K562 (cell line): ENCODE results near the gene MAD1L1. TPM values are rescaled to one million over a fixed set of nuclear protein-coding genes. Genes with fewer than 3 reads are reported as not detected.

ENCODE experiments used
- BMI1 ChIP-seq: fragments of 150-350 bp; IDR thresholded peaks from 2 replicates; pipeline ENCODE4 v1.6.1; 2014; ENCODE audit warnings: low read length
- CBX2 ChIP-seq: fragments of 200-600 bp; sonication (generic); IDR thresholded peaks from one replicate; pipeline ENCODE4 v1.6.1; 2012; ENCODE audit warnings: mild to moderate bottlenecking, low read length, inconsistent platforms; ENCODE audit not compliant: insufficient read depth, poor library complexity, severe bottlenecking
- CHCHD3 ChIP-seq: fragments of 250-450 bp; sonication (Bioruptor Pico); IDR thresholded peaks from 2 replicates; pipeline ENCODE4 v2.1.2; 2022; ENCODE audit warnings: mild to moderate bottlenecking
- CREM ChIP-seq: IDR thresholded peaks from 2 replicates; pipeline ENCODE4 v1.6.1; 2014; ENCODE audit warnings: antibody characterized with exemption, low read depth
- EHMT2 ChIP-seq: fragments of 450-650 bp; IDR thresholded peaks from 2 replicates; pipeline ENCODE4 v1.6.1; 2018; ENCODE audit warnings: antibody characterized with exemption
- ETV5 ChIP-seq: sonication (generic); formaldehyde crosslinking; IDR thresholded peaks from 2 replicates; pipeline ENCODE4 v1.4.0; 2020; ENCODE audit warnings: low read depth, mild to moderate bottlenecking, missing genetic modification reagents
- FUS ChIP-seq: fragments of 200-400 bp; formaldehyde crosslinking; optimal IDR thresholded peaks from 2 replicates; pipeline ENCODE3; 2017; ENCODE audit warnings: low read depth, low read length
- ILF3 ChIP-seq: fragments of 450-650 bp; IDR thresholded peaks from 2 replicates; pipeline ENCODE4 v1.6.1; 2018; ENCODE audit warnings: antibody characterized with exemption, mild to moderate bottlenecking, moderate library complexity, borderline replicate concordance
- RAD21 ChIP-seq, 2 experiments: fragments of 250-450 bp in 1 of 2; fragments of 450-650 bp in 1 of 2; sonication (Bioruptor Pico) in 1 of 2; formaldehyde crosslinking in 1 of 2; IDR thresholded peaks in 1 of 2; conservative IDR thresholded peaks in 1 of 2; 2 replicates each; pipeline versions ENCODE4 v1.4.0 to v1.8.0; 2020 to 2022; ENCODE audit warnings: mild to moderate bottlenecking in 2 of 2, moderate library complexity in 1 of 2
- RFX5 ChIP-seq: IDR thresholded peaks from 2 replicates; pipeline ENCODE4 v1.6.1; 2011; ENCODE audit warnings: low read depth, mild to moderate bottlenecking, improper control_type of control experiment, low read length
- SIN3B ChIP-seq: fragments of 450-650 bp; IDR thresholded peaks from 2 replicates; pipeline ENCODE4 v1.6.1; 2017; ENCODE audit warnings: low read depth, mild to moderate bottlenecking, moderate library complexity
- STAG1 ChIP-seq: sonication (generic); formaldehyde crosslinking; IDR thresholded peaks from 2 replicates; pipeline ENCODE4 v1.5.0; 2020; ENCODE audit warnings: missing genetic modification reagents, borderline replicate concordance
- TARDBP ChIP-seq: fragments of 450-650 bp; IDR thresholded peaks from 2 replicates; pipeline ENCODE4 v1.6.1; 2016
- TBL1XR1 ChIP-seq, 2 experiments: IDR thresholded peaks; 2 replicates each; pipeline ENCODE4 v1.6.1; 2012; ENCODE audit warnings: improper control_type of control experiment in 2 of 2, low read length in 2 of 2, mild to moderate bottlenecking in 1 of 2
- U2AF2 ChIP-seq: fragments of 200-400 bp; formaldehyde crosslinking; optimal IDR thresholded peaks from 2 replicates; pipeline ENCODE3; 2017; ENCODE audit warnings: low read depth, mild to moderate bottlenecking, low read length
- ZNF121 ChIP-seq: sonication (generic); formaldehyde crosslinking; conservative IDR thresholded peaks from 2 replicates; pipeline ENCODE4 v1.8.0; 2022; ENCODE audit warnings: missing genetic modification reagents
- ZNF217 ChIP-seq: sonication (generic); formaldehyde crosslinking; IDR thresholded peaks from 2 replicates; pipeline ENCODE4 v1.8.0; 2022; ENCODE audit warnings: mild to moderate bottlenecking, missing genetic modification reagents
- ZNF436 ChIP-seq: fragments of 250-450, 450-650 bp; sonication (Bioruptor Pico); formaldehyde crosslinking; IDR thresholded peaks from 2 replicates; pipeline ENCODE4 v1.7.0; 2020; ENCODE audit warnings: mild to moderate bottlenecking
- polyA plus RNA-seq, 8 experiments: library from polyadenylated mRNA; depleted of rRNA in 4 of 8; stranded (reverse) in 5 of 8; unstranded in 3 of 8; fragments of >200 nt; fragmentation: Nextera tagmentation in 2 of 8; fragmentation: Illumina TruSeq in 1 of 8; extraction: Ambion mirVana in 2 of 8; extraction: Trizol in 1 of 8; gene quantifications; 2 replicates each; pipeline versions ENCODE4 v1.2.1 to v1.2.3, GENCODE V29; 2011 to 2014; ENCODE audit warnings: inconsistent platforms in 1 of 8, missing spikeins in 1 of 8
- total RNA-seq, 7 experiments: library from RNA; depleted of rRNA in 6 of 7; stranded (reverse); fragments of >200 nt in 6 of 7; fragmentation: Illumina TruSeq in 2 of 7; extraction: Trizol in 2 of 7; gene quantifications; 2 replicates each; pipeline versions ENCODE4 v1.2.1 to v1.2.3, GENCODE V29; 2011 to 2021; ENCODE audit warnings: low replicate concordance in 1 of 7
- TF ChIP-seq, protein P1 (sequence below): fragments of 250-450 bp; sonication (Bioruptor Pico); IDR thresholded peaks from 2 replicates; pipeline ENCODE4 v1.9.0; 2021; ENCODE audit warnings: mild to moderate bottlenecking, inconsistent platforms
- TF ChIP-seq, protein P2 (sequence below), 2 experiments: fragments of 450-650 bp in 1 of 2; sonication (generic) in 1 of 2; formaldehyde crosslinking; conservative IDR thresholded peaks; 2 replicates each; pipeline versions ENCODE4 v1.4.0 to v1.8.1; 2020 to 2022; ENCODE audit warnings: mild to moderate bottlenecking in 1 of 2, missing genetic modification reagents in 1 of 2
- TF ChIP-seq, protein P3 (sequence below): sonication (generic); formaldehyde crosslinking; IDR thresholded peaks from 2 replicates; pipeline ENCODE4 v1.8.0; 2023; ENCODE audit warnings: mild to moderate bottlenecking, missing genetic modification reagents
- TF ChIP-seq, protein P4 (sequence below), 2 experiments: fragments of 450-650 bp in 1 of 2; sonication (generic) in 1 of 2; formaldehyde crosslinking in 1 of 2; IDR thresholded peaks in 1 of 2; conservative IDR thresholded peaks in 1 of 2; 2 replicates each; pipeline versions ENCODE4 v1.6.1 to v1.8.1; 2016 to 2023; ENCODE audit warnings: mild to moderate bottlenecking in 2 of 2, moderate library complexity in 2 of 2, inconsistent platforms in 1 of 2, missing genetic modification reagents in 1 of 2

MAD1L1 gene
- total and polyA plus RNA-seq, 9 of the 15 experiments (the other 6 are each of a cell fraction or from before 2014, with no cell fraction given) = 1.7 to 89.7 (median 18.0) TPM

DNA sequence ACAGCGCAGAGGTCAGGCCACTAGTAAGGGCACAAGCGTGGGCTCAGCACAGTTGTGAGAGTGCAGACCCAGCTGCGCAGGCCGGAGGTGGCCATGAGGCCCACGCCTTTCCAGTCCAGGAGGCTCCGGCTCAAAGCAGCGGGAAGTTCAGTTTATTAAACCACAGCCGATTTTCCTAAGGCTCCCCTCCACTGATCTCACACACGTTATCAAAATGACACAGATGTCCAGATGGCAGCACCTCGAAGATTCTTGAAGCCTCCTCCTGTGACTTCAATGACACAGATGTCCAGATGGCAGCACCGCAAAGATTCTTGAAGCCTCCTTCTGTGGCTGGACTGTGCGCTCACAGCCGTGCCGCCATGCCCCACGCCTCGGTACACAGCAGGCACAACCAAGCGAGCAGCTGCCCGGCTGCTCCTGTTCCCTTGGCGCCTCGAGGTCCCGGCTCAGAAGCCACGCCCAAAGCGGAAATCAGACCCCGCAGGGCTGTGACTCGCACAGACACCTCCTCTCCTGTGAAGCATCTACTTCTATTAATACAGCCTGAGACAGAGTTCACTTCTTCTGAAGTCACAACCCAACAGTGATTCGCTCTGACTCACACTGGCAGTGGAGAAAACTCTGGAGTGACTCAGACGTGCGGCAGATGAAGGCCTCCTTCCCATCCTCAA lies 122.7 kb downstream of the MAD1L1 start (continued):
- no peak for TF ChIP-seq U2AF2
- TF ChIP-seq SIN3B = no peak
- peak; percentile 65 for TF ChIP-seq CREM
- TF ChIP-seq EHMT2 = no peak
- no peak for TF ChIP-seq ZNF217 (CRISPR knock-in tag)
- TF ChIP-seq BMI1 = no peak
- no peak for TF ChIP-seq ILF3
- TF ChIP-seq, protein P1, sequence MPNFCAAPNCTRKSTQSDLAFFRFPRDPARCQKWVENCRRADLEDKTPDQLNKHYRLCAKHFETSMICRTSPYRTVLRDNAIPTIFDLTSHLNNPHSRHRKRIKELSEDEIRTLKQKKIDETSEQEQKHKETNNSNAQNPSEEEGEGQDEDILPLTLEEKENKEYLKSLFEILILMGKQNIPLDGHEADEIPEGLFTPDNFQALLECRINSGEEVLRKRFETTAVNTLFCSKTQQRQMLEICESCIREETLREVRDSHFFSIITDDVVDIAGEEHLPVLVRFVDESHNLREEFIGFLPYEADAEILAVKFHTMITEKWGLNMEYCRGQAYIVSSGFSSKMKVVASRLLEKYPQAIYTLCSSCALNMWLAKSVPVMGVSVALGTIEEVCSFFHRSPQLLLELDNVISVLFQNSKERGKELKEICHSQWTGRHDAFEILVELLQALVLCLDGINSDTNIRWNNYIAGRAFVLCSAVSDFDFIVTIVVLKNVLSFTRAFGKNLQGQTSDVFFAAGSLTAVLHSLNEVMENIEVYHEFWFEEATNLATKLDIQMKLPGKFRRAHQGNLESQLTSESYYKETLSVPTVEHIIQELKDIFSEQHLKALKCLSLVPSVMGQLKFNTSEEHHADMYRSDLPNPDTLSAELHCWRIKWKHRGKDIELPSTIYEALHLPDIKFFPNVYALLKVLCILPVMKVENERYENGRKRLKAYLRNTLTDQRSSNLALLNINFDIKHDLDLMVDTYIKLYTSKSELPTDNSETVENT (CRISPR knock-in tag) = no peak
- TF ChIP-seq TARDBP = no peak
- no peak for TF ChIP-seq STAG1 (CRISPR knock-in tag)
- no peak for TF ChIP-seq FUS
- TF ChIP-seq, protein P2, sequence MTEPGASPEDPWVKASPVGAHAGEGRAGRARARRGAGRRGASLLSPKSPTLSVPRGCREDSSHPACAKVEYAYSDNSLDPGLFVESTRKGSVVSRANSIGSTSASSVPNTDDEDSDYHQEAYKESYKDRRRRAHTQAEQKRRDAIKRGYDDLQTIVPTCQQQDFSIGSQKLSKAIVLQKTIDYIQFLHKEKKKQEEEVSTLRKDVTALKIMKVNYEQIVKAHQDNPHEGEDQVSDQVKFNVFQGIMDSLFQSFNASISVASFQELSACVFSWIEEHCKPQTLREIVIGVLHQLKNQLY (CRISPR knock-in tag; conservative IDR thresholded peaks at IDR 0.05) = no peak
- TF ChIP-seq, protein P3, sequence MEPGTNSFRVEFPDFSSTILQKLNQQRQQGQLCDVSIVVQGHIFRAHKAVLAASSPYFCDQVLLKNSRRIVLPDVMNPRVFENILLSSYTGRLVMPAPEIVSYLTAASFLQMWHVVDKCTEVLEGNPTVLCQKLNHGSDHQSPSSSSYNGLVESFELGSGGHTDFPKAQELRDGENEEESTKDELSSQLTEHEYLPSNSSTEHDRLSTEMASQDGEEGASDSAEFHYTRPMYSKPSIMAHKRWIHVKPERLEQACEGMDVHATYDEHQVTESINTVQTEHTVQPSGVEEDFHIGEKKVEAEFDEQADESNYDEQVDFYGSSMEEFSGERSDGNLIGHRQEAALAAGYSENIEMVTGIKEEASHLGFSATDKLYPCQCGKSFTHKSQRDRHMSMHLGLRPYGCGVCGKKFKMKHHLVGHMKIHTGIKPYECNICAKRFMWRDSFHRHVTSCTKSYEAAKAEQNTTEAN (CRISPR knock-in tag) = peak; percentile 75; the same call in 1 of the 2 replicates
- no peak for TF ChIP-seq RFX5
- peak in 1 of 2 experiments; percentile 40; a peak in 1 of 4 replicates for TF ChIP-seq TBL1XR1 (IDR thresholded peaks at IDR 0.05; ENCODE audit: low read length in 2 of 2)
- TF ChIP-seq, protein P4, sequence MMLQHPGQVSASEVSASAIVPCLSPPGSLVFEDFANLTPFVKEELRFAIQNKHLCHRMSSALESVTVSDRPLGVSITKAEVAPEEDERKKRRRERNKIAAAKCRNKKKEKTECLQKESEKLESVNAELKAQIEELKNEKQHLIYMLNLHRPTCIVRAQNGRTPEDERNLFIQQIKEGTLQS (IDR thresholded peaks at IDR 0.05) = peak; percentile 85
- TF ChIP-seq, protein P4 (CRISPR knock-in tag; conservative IDR thresholded peaks at IDR 0.05) = no peak
- no peak for TF ChIP-seq CHCHD3 (CRISPR knock-in tag)
- peak; percentile 38; the same call in 1 of the 2 replicates for TF ChIP-seq ETV5 (CRISPR knock-in tag)
- no peak for TF ChIP-seq RAD21 (CRISPR knock-in tag; conservative IDR thresholded peaks at IDR 0.05 in 1 of 2, IDR thresholded peaks at IDR 0.05 in 1 of 2)
- no peak for TF ChIP-seq ZNF121 (CRISPR knock-in tag)
- TF ChIP-seq CBX2 = no peak
- TF ChIP-seq ZNF436 = no peak
